SK-N-SH (cell line): ENCODE measurements around the gene LGR4. TPM values are rescaled to one million over a fixed set of nuclear protein-coding genes. Genes with fewer than 3 reads are reported as not detected.

Experiments used
- CTCF ChIA-PET: fragments of 300-600, 350-600 bp; formaldehyde crosslinking; extraction: SDS; loops from one replicate; lab custom pipeline; 2021; lab: Yijun Ruan, JAX
- POLR2A ChIA-PET: fragments of 350-600 bp; sonication (Branson Sonifier 250); formaldehyde crosslinking; extraction: SDS; loops from one replicate; lab custom pipeline; 2020; ENCODE audit warnings: antibody characterized with exemption, inconsistent platforms; lab: Yijun Ruan, JAX
- DNase-seq: peaks from one replicate; pipeline ENCODE4 v3.0.0; 2012
- H2AFZ ChIP-seq: fragments of 200-600 bp; sonication (generic); 2 replicates; pipeline ENCODE4 v1.8.1; 2016; ENCODE audit warnings: antibody characterized with exemption, mild to moderate bottlenecking, low read depth
- H3F3A ChIP-seq: fragments of 200-600 bp; sonication (generic); replicated peaks from 2 replicates; pipeline ENCODE3; 2016; ENCODE audit warnings: antibody characterized with exemption, mild to moderate bottlenecking; ENCODE audit not compliant: insufficient read depth
- H3K27ac ChIP-seq, 2 experiments: fragments of 200-500 bp in 1 of 2; fragments of 200-600 bp in 1 of 2; sonication (Bioruptor generic) in 1 of 2; sonication (generic), shearing (Covaris generic) in 1 of 2; 2 replicates each; pipeline versions ENCODE4 v1.5.1 to v1.6.1; 2014 to 2016; ENCODE audit warnings: low read depth in 2 of 2, inconsistent platforms in 1 of 2, low read length in 1 of 2, mild to moderate bottlenecking in 1 of 2, mixed read lengths in 1 of 2
- H3K27me3 ChIP-seq: fragments of 200-600 bp; sonication (generic), shearing (Covaris generic); 2 replicates; pipeline ENCODE4 v1.6.1; 2016; ENCODE audit warnings: mixed run types; ENCODE audit not compliant: insufficient read depth
- H3K36me3 ChIP-seq, 2 experiments: fragments of 200-500 bp in 1 of 2; fragments of 200-600 bp in 1 of 2; sonication (Bioruptor generic) in 1 of 2; sonication (generic) in 1 of 2; replicated peaks in 1 of 2; 2 replicates each; pipeline versions ENCODE3 to v1.5.1; 2014 to 2016; ENCODE audit warnings: low read length in 1 of 2, mild to moderate bottlenecking in 1 of 2; ENCODE audit not compliant: insufficient read depth in 2 of 2, control insufficient read depth in 1 of 2
- H3K4me1 ChIP-seq, 2 experiments: fragments of 200-500 bp in 1 of 2; fragments of 200-600 bp in 1 of 2; sonication (Bioruptor generic) in 1 of 2; sonication (generic), shearing (Covaris generic) in 1 of 2; 2 replicates each; pipeline versions ENCODE4 v1.5.1 to v1.6.1; 2014 to 2016; ENCODE audit warnings: low read depth in 1 of 2, low read length in 1 of 2, mixed run types in 1 of 2; ENCODE audit not compliant: insufficient read depth in 2 of 2, control insufficient read depth in 1 of 2
- H3K4me2 ChIP-seq: fragments of 200-600 bp; sonication (generic), shearing (Covaris generic); 2 replicates; pipeline ENCODE4 v1.6.1; 2017; ENCODE audit warnings: mixed run types
- H3K4me3 ChIP-seq, 2 experiments: fragments of 200-500 bp in 1 of 2; fragments of 200-600 bp in 1 of 2; sonication (Bioruptor generic) in 1 of 2; sonication (generic), shearing (Covaris generic) in 1 of 2; 2 replicates each; pipeline versions ENCODE4 v1.5.1 to v1.8.1; 2014 to 2016; ENCODE audit warnings: low read depth in 2 of 2, inconsistent platforms in 1 of 2, low read length in 1 of 2, mild to moderate bottlenecking in 1 of 2, mixed read lengths in 1 of 2, moderate library complexity in 1 of 2
- H3K79me2 ChIP-seq: fragments of 200-600 bp; sonication (generic); 2 replicates; pipeline ENCODE4 v1.8.1; 2017; ENCODE audit warnings: mild to moderate bottlenecking; ENCODE audit not compliant: insufficient read depth
- H3K9ac ChIP-seq: fragments of 200-600 bp; sonication (generic); 2 replicates; pipeline ENCODE4 v1.6.1; 2017; ENCODE audit warnings: mixed run types
- H3K9me2 ChIP-seq: fragments of 200-600 bp; sonication (generic); 2 replicates; pipeline ENCODE4 v1.6.1; 2017; ENCODE audit warnings: mixed run types
- H3K9me3 ChIP-seq: fragments of 200-600 bp; sonication (generic); 2 replicates; pipeline ENCODE4 v1.6.1; 2017; ENCODE audit warnings: mixed run types, mild to moderate bottlenecking, moderate library complexity
- H4K20me1 ChIP-seq: fragments of 200-600 bp; sonication (generic); 2 replicates; pipeline ENCODE4 v1.6.1; 2017; ENCODE audit warnings: mild to moderate bottlenecking, mixed run types; ENCODE audit not compliant: insufficient read depth
- EP300 ChIP-seq, 2 experiments: IDR thresholded peaks; 2 replicates each; pipeline versions ENCODE4 v1.4.0 to v1.6.1; 2012; ENCODE audit warnings: borderline replicate concordance in 1 of 2, low read depth in 1 of 2, low read length in 1 of 2
- FOSL2 ChIP-seq: IDR thresholded peaks from 2 replicates; pipeline ENCODE4 v1.4.0; 2012; ENCODE audit warnings: low read depth, mild to moderate bottlenecking, moderate library complexity, borderline replicate concordance
- FOXJ3 ChIP-seq: sonication (generic); formaldehyde crosslinking; IDR thresholded peaks from 2 replicates; pipeline ENCODE4 v1.5.1; 2020; ENCODE audit warnings: mild to moderate bottlenecking, missing genetic modification reagents
- FOXM1 ChIP-seq: IDR thresholded peaks from 2 replicates; pipeline ENCODE4 v1.4.0; 2012; ENCODE audit warnings: low read depth, mild to moderate bottlenecking
- GABPA ChIP-seq: IDR thresholded peaks from 2 replicates; pipeline ENCODE4 v1.4.0; 2012; ENCODE audit warnings: low read depth, mild to moderate bottlenecking
- JUND ChIP-seq: IDR thresholded peaks from 2 replicates; pipeline ENCODE4 v1.4.0; 2012
- NRF1 ChIP-seq: IDR thresholded peaks from 2 replicates; pipeline ENCODE4 v1.6.1; 2012; ENCODE audit warnings: low read depth, mild to moderate bottlenecking, low read length
- POLR2AphosphoS5 ChIP-seq: IDR thresholded peaks from 2 replicates; pipeline ENCODE4 v1.6.1; 2012; ENCODE audit warnings: low read depth, low read length
- RCOR1 ChIP-seq: fragments of 150-350 bp; IDR thresholded peaks from 2 replicates; pipeline ENCODE4 v1.6.1; 2017; ENCODE audit warnings: antibody characterized with exemption, low read length
- RXRA ChIP-seq: IDR thresholded peaks from 2 replicates; pipeline ENCODE4 v1.4.0; 2012; ENCODE audit warnings: low read depth, mild to moderate bottlenecking, borderline replicate concordance
- SIN3A ChIP-seq: IDR thresholded peaks from 2 replicates; pipeline ENCODE4 v1.6.1; 2012; ENCODE audit warnings: low read depth, mild to moderate bottlenecking, low read length, moderate library complexity, borderline replicate concordance
- SMC3 ChIP-seq: IDR thresholded peaks from 2 replicates; pipeline ENCODE4 v1.6.1; 2012; ENCODE audit warnings: low read depth, low read length, improper control_type of control experiment
- TAF1 ChIP-seq: IDR thresholded peaks from 2 replicates; pipeline ENCODE4 v1.6.1; 2012; ENCODE audit warnings: low read depth, mild to moderate bottlenecking, low read length, moderate library complexity, borderline replicate concordance
- YY1 ChIP-seq: IDR thresholded peaks from 2 replicates; pipeline ENCODE4 v1.4.0; 2012; ENCODE audit warnings: low read depth, mild to moderate bottlenecking
- polyA plus RNA-seq, 3 experiments: library from polyadenylated mRNA; depleted of rRNA; stranded (reverse); fragments of >200 nt; gene quantifications; 2 replicates each; pipeline ENCODE4 v1.2.3, GENCODE V29; 2012
- TF ChIP-seq, protein P1 (sequence below): fragments of 200-600 bp; sonication (generic); IDR thresholded peaks from 2 replicates; pipeline ENCODE4 v1.6.1; 2017; ENCODE audit warnings: antibody characterized with exemption, mild to moderate bottlenecking, moderate library complexity
- TF ChIP-seq, protein P2 (sequence below): IDR thresholded peaks from 2 replicates; pipeline ENCODE4 v1.4.0; 2012; ENCODE audit warnings: low read depth
- TF ChIP-seq, protein P3 (sequence below): IDR thresholded peaks from 2 replicates; pipeline ENCODE4 v1.4.0; 2012; ENCODE audit warnings: low read depth, borderline replicate concordance
- TF ChIP-seq, protein P4 (sequence below): IDR thresholded peaks from 2 replicates; pipeline ENCODE4 v1.6.1; 2012; ENCODE audit warnings: mild to moderate bottlenecking, low read depth, low read length, moderate library complexity
- TF ChIP-seq, protein P5 (sequence below): fragments of 150-350 bp; IDR thresholded peaks from 2 replicates; pipeline ENCODE4 v1.6.1; 2016; ENCODE audit warnings: mild to moderate bottlenecking, low read depth, low read length

The LGR4 gene
- polyA plus RNA-seq, 1 of the 3 experiments (the other 2 are of a cell fraction) = 2.6 TPM

DNA sequence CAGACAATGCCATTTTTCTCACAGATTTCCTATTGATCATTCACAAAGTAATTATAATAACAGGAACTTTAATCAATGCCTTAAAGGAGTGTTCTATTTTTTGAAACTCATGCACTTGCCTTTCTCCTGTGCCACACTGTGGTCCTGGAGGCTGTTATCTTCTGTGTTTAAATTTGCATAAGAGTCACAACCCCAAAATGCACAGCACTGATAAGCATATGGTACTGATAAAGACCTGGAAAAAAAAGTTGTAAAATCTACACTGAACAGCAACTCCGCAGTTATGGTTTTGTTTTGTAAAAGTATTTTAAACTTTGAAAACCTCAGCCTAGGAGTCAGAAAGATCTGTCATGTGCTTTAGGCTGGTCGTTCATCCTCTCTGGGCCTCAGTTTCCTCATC lies 100.4 kb downstream of the LGR4 start (continued):
- TF ChIP-seq, protein P1, sequence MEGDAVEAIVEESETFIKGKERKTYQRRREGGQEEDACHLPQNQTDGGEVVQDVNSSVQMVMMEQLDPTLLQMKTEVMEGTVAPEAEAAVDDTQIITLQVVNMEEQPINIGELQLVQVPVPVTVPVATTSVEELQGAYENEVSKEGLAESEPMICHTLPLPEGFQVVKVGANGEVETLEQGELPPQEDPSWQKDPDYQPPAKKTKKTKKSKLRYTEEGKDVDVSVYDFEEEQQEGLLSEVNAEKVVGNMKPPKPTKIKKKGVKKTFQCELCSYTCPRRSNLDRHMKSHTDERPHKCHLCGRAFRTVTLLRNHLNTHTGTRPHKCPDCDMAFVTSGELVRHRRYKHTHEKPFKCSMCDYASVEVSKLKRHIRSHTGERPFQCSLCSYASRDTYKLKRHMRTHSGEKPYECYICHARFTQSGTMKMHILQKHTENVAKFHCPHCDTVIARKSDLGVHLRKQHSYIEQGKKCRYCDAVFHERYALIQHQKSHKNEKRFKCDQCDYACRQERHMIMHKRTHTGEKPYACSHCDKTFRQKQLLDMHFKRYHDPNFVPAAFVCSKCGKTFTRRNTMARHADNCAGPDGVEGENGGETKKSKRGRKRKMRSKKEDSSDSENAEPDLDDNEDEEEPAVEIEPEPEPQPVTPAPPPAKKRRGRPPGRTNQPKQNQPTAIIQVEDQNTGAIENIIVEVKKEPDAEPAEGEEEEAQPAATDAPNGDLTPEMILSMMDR = no peak
- TF ChIP-seq RXRA (no peak), YY1 (no peak), SIN3A (no peak), FOSL2 (no peak), EP300 (IDR thresholded peaks at IDR 0.05; ENCODE audit: borderline replicate concordance in 1 of 2, low read depth in 1 of 2, low read length in 1 of 2) (no peak)
- TF ChIP-seq, protein P2, sequence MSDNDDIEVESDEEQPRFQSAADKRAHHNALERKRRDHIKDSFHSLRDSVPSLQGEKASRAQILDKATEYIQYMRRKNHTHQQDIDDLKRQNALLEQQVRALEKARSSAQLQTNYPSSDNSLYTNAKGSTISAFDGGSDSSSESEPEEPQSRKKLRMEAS = no peak
- TF ChIP-seq, all 33 proteins: peak for 0

DNA sequence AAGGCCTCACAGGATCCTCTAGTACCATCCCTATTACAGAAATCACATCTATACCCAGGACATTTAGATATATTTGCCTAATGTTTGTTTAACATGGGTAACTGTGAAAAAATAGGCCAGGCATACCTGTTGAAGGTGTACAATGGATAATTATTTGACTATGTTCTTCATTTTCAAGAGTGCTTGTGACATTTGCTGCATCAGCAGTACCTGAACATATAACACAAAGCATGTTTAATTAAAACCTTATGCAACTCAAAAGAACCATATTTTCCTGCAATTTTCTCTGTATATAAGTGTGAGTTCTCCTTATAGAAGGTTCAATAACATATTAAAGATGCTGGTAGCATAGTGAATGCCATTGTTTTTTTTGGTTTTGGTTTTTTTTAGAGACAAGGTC lies 101.1 kb downstream of the LGR4 start:
- H3K4me2 ChIP-seq = no peak overlapping the region
- CTCF ChIA-PET = interaction anchor here (1.0 kb wide), 1 partner anchor 114 kb away, joined by 3 read pairs; no protein-coding TSS in a partner anchor

More for the DNA sequence above, 101.1 kb downstream of the LGR4 start:
- Histone ChIP-seq H3K9me2 (no peaks in the 10 kb centered on the region), H3K4me3 (no peak overlapping the region), H3K9me3 (no peaks in the 10 kb centered on the region), H3K4me1 (peaks cover 7 to 20% of the 10 kb centered on the region in 2 experiments; a peak in 3 of 4 replicates), H2AFZ (no peak overlapping the region), H3K27ac (no peak overlapping the region), H3K36me3 (peaks cover 9 to 17% of the 10 kb centered on the region in 2 experiments), H3K27me3 (no peaks in the 10 kb centered on the region), H3K79me2 (no peaks in the 10 kb centered on the region), H3K9ac (no peak overlapping the region), H4K20me1 (no peaks in the 10 kb centered on the region), H3F3A (peaks cover 9% of the 10 kb centered on the region)
- no peak for DNase-seq
- TF ChIP-seq TAF1 = no peak
- TF ChIP-seq JUND = no peak
- no peak for TF ChIP-seq SMC3
- TF ChIP-seq RCOR1 = no peak
- TF ChIP-seq, protein P3, sequence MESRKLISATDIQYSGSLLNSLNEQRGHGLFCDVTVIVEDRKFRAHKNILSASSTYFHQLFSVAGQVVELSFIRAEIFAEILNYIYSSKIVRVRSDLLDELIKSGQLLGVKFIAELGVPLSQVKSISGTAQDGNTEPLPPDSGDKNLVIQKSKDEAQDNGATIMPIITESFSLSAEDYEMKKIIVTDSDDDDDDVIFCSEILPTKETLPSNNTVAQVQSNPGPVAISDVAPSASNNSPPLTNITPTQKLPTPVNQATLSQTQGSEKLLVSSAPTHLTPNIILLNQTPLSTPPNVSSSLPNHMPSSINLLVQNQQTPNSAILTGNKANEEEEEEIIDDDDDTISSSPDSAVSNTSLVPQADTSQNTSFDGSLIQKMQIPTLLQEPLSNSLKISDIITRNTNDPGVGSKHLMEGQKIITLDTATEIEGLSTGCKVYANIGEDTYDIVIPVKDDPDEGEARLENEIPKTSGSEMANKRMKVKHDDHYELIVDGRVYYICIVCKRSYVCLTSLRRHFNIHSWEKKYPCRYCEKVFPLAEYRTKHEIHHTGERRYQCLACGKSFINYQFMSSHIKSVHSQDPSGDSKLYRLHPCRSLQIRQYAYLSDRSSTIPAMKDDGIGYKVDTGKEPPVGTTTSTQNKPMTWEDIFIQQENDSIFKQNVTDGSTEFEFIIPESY = no peak
- TF ChIP-seq POLR2AphosphoS5 = no peak
- no peak for TF ChIP-seq GABPA
- TF ChIP-seq SIN3A = no peak
- TF ChIP-seq NRF1 = no peak
- TF ChIP-seq FOXM1 = no peak
- TF ChIP-seq, protein P4, sequence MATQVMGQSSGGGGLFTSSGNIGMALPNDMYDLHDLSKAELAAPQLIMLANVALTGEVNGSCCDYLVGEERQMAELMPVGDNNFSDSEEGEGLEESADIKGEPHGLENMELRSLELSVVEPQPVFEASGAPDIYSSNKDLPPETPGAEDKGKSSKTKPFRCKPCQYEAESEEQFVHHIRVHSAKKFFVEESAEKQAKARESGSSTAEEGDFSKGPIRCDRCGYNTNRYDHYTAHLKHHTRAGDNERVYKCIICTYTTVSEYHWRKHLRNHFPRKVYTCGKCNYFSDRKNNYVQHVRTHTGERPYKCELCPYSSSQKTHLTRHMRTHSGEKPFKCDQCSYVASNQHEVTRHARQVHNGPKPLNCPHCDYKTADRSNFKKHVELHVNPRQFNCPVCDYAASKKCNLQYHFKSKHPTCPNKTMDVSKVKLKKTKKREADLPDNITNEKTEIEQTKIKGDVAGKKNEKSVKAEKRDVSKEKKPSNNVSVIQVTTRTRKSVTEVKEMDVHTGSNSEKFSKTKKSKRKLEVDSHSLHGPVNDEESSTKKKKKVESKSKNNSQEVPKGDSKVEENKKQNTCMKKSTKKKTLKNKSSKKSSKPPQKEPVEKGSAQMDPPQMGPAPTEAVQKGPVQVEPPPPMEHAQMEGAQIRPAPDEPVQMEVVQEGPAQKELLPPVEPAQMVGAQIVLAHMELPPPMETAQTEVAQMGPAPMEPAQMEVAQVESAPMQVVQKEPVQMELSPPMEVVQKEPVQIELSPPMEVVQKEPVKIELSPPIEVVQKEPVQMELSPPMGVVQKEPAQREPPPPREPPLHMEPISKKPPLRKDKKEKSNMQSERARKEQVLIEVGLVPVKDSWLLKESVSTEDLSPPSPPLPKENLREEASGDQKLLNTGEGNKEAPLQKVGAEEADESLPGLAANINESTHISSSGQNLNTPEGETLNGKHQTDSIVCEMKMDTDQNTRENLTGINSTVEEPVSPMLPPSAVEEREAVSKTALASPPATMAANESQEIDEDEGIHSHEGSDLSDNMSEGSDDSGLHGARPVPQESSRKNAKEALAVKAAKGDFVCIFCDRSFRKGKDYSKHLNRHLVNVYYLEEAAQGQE = no peak
- TF ChIP-seq RXRA = no peak
- TF ChIP-seq, protein P2 = no peak
- no peak for TF ChIP-seq YY1
- TF ChIP-seq, protein P5, sequence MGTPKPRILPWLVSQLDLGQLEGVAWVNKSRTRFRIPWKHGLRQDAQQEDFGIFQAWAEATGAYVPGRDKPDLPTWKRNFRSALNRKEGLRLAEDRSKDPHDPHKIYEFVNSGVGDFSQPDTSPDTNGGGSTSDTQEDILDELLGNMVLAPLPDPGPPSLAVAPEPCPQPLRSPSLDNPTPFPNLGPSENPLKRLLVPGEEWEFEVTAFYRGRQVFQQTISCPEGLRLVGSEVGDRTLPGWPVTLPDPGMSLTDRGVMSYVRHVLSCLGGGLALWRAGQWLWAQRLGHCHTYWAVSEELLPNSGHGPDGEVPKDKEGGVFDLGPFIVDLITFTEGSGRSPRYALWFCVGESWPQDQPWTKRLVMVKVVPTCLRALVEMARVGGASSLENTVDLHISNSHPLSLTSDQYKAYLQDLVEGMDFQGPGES = no peak
- TF ChIP-seq FOXJ3 (CRISPR knock-in tag) = no peak
- POLR2A ChIA-PET = no interaction called here
